Endothelial cell of umbilical vein (primary cell): ENCODE results near the gene MGAM2. TPM values are rescaled to one million over a fixed set of nuclear protein-coding genes. Genes with fewer than 3 reads are reported as not detected.

ENCODE experiments used
- BruUV-seq: library from RNA; stranded (reverse); fragments of 400-500 nt; replicated peaks from 2 replicates; lab custom pipeline; 2021; lab: Mats Ljungman, UMichigan
- CTCF ChIA-PET: fragments of 300-600, 350-600 bp; sonication (Branson Sonifier 250); formaldehyde crosslinking; loops from one replicate; lab custom pipeline; 2021; ENCODE audit warnings: antibody characterized with exemption, inconsistent platforms; lab: Charles Lee
- POLR2A ChIA-PET: fragments of 300-600, 350-600 bp; sonication (Branson Sonifier 250); formaldehyde crosslinking; loops from one replicate; lab custom pipeline; 2021; ENCODE audit warnings: antibody characterized with exemption, inconsistent platforms; lab: Charles Lee
- DNase-seq: peaks from one replicate; pipeline ENCODE4 v3.0.0-alpha.2; 2011; ENCODE audit warnings: low read depth, low spot score
- FAIRE-seq: peaks from 2 replicates; lab custom pipeline; 2011; peaks lifted over from hg19 to GRCh38; lab: Jason Lieb, UNC
- H2AFZ ChIP-seq: 2 replicates; pipeline ENCODE4 v1.6.0; 2012; ENCODE audit warnings: low read depth, low read length, control low read depth, inconsistent platforms
- H3K27ac ChIP-seq: 2 replicates; pipeline ENCODE4 v1.5.1; 2011; ENCODE audit warnings: low read depth, mild to moderate bottlenecking, control low read depth, low read length, moderate library complexity; ENCODE audit not compliant: insufficient read depth
- H3K27me3 ChIP-seq, 2 experiments: 2 replicates each; pipeline versions ENCODE4 v1.6.0 to v1.6.1; 2011; ENCODE audit warnings: low read length in 2 of 2, mixed read lengths in 1 of 2; ENCODE audit not compliant: control insufficient read depth in 2 of 2, insufficient read depth in 2 of 2
- H3K36me3 ChIP-seq, 2 experiments: 2 replicates in 1 of 2; 3 replicates in 1 of 2; pipeline ENCODE4 v1.5.1; 2011; ENCODE audit warnings: low read length in 2 of 2, mild to moderate bottlenecking in 1 of 2, moderate library complexity in 1 of 2; ENCODE audit not compliant: control insufficient read depth in 2 of 2, insufficient read depth in 2 of 2; ENCODE audit errors: extremely low read depth in 1 of 2
- H3K4me1 ChIP-seq: 3 replicates; pipeline ENCODE4 v1.5.1; 2011; ENCODE audit warnings: mild to moderate bottlenecking, low read length; ENCODE audit not compliant: control insufficient read depth, insufficient read depth; ENCODE audit errors: extremely low read depth
- H3K4me2 ChIP-seq: 2 replicates; pipeline ENCODE4 v1.6.1; 2011; ENCODE audit warnings: low read length, control low read depth, mixed read lengths; ENCODE audit not compliant: insufficient read depth
- H3K4me3 ChIP-seq, 3 experiments: fragments of 200-600 bp in 1 of 3; sonication (generic), shearing (Covaris generic) in 1 of 3; replicated peaks in 1 of 3; 2 replicates each; pipeline ENCODE4 v1.5.1; 2011 to 2016; ENCODE audit warnings: control low read depth in 3 of 3, low read length in 3 of 3, mild to moderate bottlenecking in 2 of 3, inconsistent platforms in 1 of 3, low read depth in 1 of 3, moderate library complexity in 1 of 3; ENCODE audit not compliant: insufficient read depth in 1 of 3
- H3K79me2 ChIP-seq: 2 replicates; pipeline ENCODE4 v1.6.0; 2012; ENCODE audit warnings: low read length, inconsistent platforms; ENCODE audit not compliant: control insufficient read depth, insufficient read depth
- H3K9ac ChIP-seq: replicated peaks from 2 replicates; pipeline ENCODE3; 2011; ENCODE audit warnings: low read length, control low read depth; ENCODE audit not compliant: insufficient read depth; ENCODE audit errors: extremely low read depth
- H3K9me1 ChIP-seq: replicated peaks from 3 replicates; pipeline ENCODE4 v1.6.0; 2011; ENCODE audit warnings: mild to moderate bottlenecking, low read length; ENCODE audit not compliant: control insufficient read depth, insufficient read depth; ENCODE audit errors: extremely low read depth
- H3K9me3 ChIP-seq: replicated peaks from 2 replicates; pipeline ENCODE4 v1.5.1; 2012; ENCODE audit warnings: low read length, inconsistent platforms; ENCODE audit not compliant: control insufficient read depth, insufficient read depth
- H4K20me1 ChIP-seq: replicated peaks from 2 replicates; pipeline ENCODE3; 2011; ENCODE audit warnings: mild to moderate bottlenecking, low read length; ENCODE audit not compliant: control insufficient read depth, insufficient read depth; ENCODE audit errors: extremely low read depth
- EZH2 ChIP-seq: IDR thresholded peaks from 2 replicates; pipeline ENCODE4 v1.6.1; 2012; ENCODE audit warnings: borderline replicate concordance, low read depth, mild to moderate bottlenecking, moderate library complexity, low read length, inconsistent platforms; ENCODE audit not compliant: severe bottlenecking
- FOS ChIP-seq: IDR thresholded peaks from 2 replicates; pipeline ENCODE4 v1.6.1; 2011; ENCODE audit warnings: mild to moderate bottlenecking, low read length, moderate library complexity, borderline replicate concordance; ENCODE audit not compliant: insufficient read depth
- GATA2 ChIP-seq: IDR thresholded peaks from 2 replicates; pipeline ENCODE4 v1.7.0; 2011; ENCODE audit warnings: low read depth, mild to moderate bottlenecking, moderate library complexity, mixed read lengths, low read length; ENCODE audit not compliant: insufficient read length, insufficient read depth
- JUN ChIP-seq: IDR thresholded peaks from 2 replicates; pipeline ENCODE4 v1.6.1; 2011; ENCODE audit warnings: borderline replicate concordance, low read depth; ENCODE audit not compliant: insufficient read length, insufficient read depth
- MYC ChIP-seq: IDR thresholded peaks from one replicate; pipeline ENCODE4 v1.6.1; 2011; ENCODE audit warnings: mild to moderate bottlenecking, low read depth, low read length
- POLR2A ChIP-seq: IDR thresholded peaks from 2 replicates; pipeline ENCODE4 v1.6.1; 2012; ENCODE audit warnings: low read depth, mild to moderate bottlenecking, control low read depth, low read length
- POLR2AphosphoS5 ChIP-seq: IDR thresholded peaks from 2 replicates; pipeline ENCODE4 v1.6.1; 2012; ENCODE audit warnings: low read depth, mild to moderate bottlenecking, control low read depth, low read length, moderate library complexity; ENCODE audit not compliant: insufficient read depth
- dilution Hi-C: fragments of 300-500 bp; cut with MboI; formaldehyde crosslinking; loops from one replicate; pipeline ENCODE4 v1.15.0; 2019; ENCODE audit warnings: low sequenced_read_pairs; ENCODE audit not compliant: extremely low pct_ligation_motif_present
- intact Hi-C: fragments of 100-400 bp; cut with micrococcal nuclease; formaldehyde crosslinking; loops from one replicate; pipeline ENCODE4 v1.10.0; 2022
- polyA plus RNA-seq, 4 experiments: library from polyadenylated mRNA; depleted of rRNA in 3 of 4; stranded (reverse) in 3 of 4; unstranded in 1 of 4; fragments of >200 nt; gene quantifications; 2 replicates each; pipeline versions ENCODE4 v1.2.1 to v1.2.3, GENCODE V29; 2011 to 2012; ENCODE audit warnings: missing spikeins in 1 of 4
- total RNA-seq: library from RNA; stranded (reverse); gene quantifications from 2 replicates; pipeline ENCODE4 v1.2.3, GENCODE V29; 2021
- TF ChIP-seq, protein P1 (sequence below): IDR thresholded peaks from 2 replicates; pipeline ENCODE4 v1.6.1; 2011; ENCODE audit not compliant: insufficient read depth, insufficient read length
- TF ChIP-seq, protein P2 (sequence below), 2 donors: IDR thresholded peaks; 1 replicate in 1 of 2; 2 replicates in 1 of 2; pipeline ENCODE4 v1.5.1; 2011; ENCODE audit warnings: low read length in 2 of 2, mild to moderate bottlenecking in 2 of 2, moderate library complexity in 2 of 2, control low read depth in 1 of 2, inconsistent platforms in 1 of 2, low read depth in 1 of 2; ENCODE audit not compliant: insufficient read depth in 1 of 2; ENCODE audit errors: extremely low read depth in 1 of 2

MGAM2 gene
- total and polyA plus RNA-seq, 2 donors (not counting 3 experiments of a cell fraction or from before 2014, with no cell fraction given) = not detected

- dilution Hi-C loops (no loop called here), intact Hi-C loops (no loop called here)
- H3K27ac ChIP-seq = no peak overlapping the region
- no peak for FAIRE-seq
- no peak overlapping the region for H2AFZ ChIP-seq
- ChIA-PET CTCF (no interaction called here), POLR2A (no interaction called here)
- H3K79me2 ChIP-seq = no peaks in the 10 kb centered on the region
- no peaks in the 10 kb centered on the region for H3K9me3 ChIP-seq
- no peak for DNase-seq
- TF ChIP-seq POLR2A = no peak
- TF ChIP-seq EZH2 = no peak
- TF ChIP-seq, protein P1, sequence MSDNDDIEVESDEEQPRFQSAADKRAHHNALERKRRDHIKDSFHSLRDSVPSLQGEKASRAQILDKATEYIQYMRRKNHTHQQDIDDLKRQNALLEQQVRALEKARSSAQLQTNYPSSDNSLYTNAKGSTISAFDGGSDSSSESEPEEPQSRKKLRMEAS = no peak
- TF ChIP-seq FOS = no peak
- TF ChIP-seq, protein P2, sequence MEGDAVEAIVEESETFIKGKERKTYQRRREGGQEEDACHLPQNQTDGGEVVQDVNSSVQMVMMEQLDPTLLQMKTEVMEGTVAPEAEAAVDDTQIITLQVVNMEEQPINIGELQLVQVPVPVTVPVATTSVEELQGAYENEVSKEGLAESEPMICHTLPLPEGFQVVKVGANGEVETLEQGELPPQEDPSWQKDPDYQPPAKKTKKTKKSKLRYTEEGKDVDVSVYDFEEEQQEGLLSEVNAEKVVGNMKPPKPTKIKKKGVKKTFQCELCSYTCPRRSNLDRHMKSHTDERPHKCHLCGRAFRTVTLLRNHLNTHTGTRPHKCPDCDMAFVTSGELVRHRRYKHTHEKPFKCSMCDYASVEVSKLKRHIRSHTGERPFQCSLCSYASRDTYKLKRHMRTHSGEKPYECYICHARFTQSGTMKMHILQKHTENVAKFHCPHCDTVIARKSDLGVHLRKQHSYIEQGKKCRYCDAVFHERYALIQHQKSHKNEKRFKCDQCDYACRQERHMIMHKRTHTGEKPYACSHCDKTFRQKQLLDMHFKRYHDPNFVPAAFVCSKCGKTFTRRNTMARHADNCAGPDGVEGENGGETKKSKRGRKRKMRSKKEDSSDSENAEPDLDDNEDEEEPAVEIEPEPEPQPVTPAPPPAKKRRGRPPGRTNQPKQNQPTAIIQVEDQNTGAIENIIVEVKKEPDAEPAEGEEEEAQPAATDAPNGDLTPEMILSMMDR (IDR thresholded peaks at IDR 0.05; ENCODE audit: extremely low read depth in 1 of 2, insufficient read depth in 1 of 2, low read depth in 1 of 2, low read length in 2 of 2) = no peak
- no peak for TF ChIP-seq MYC
- no peak for TF ChIP-seq POLR2AphosphoS5
- no peak for TF ChIP-seq JUN
- no peak for TF ChIP-seq GATA2
- no peaks in the 10 kb centered on the region for H3K27me3 ChIP-seq
- no peak overlapping the region for H3K4me3 ChIP-seq
- no peaks in the 10 kb centered on the region for H3K4me1 ChIP-seq
- no peaks in the 10 kb centered on the region for H3K9me1 ChIP-seq
- no peak overlapping the region for H3K4me2 ChIP-seq
- H3K9ac ChIP-seq = no peak overlapping the region
- H4K20me1 ChIP-seq = no peaks in the 10 kb centered on the region
- no peaks in the 10 kb centered on the region for H3K36me3 ChIP-seq
- no TSS peak for BruUV-seq
Measured at GRCh38 chr7:142110098-142110497, 1.4 kb upstream of the MGAM2 start.
